Endothelial cell of umbilical vein (primary cell): ENCODE results near the gene GSTO1. TPM values are rescaled to one million over a fixed set of nuclear protein-coding genes. Genes with fewer than 3 reads are reported as not detected.

Source experiments
- BruUV-seq: library from RNA; stranded (reverse); fragments of 400-500 nt; replicated peaks from 2 replicates; lab custom pipeline; 2021; lab: Mats Ljungman, UMichigan
- CTCF ChIA-PET: fragments of 300-600, 350-600 bp; sonication (Branson Sonifier 250); formaldehyde crosslinking; loops from one replicate; lab custom pipeline; 2021; ENCODE audit warnings: antibody characterized with exemption, inconsistent platforms; lab: Charles Lee
- POLR2A ChIA-PET: fragments of 300-600, 350-600 bp; sonication (Branson Sonifier 250); formaldehyde crosslinking; loops from one replicate; lab custom pipeline; 2021; ENCODE audit warnings: antibody characterized with exemption, inconsistent platforms; lab: Charles Lee
- DNase-seq: peaks from one replicate; pipeline ENCODE4 v3.0.0-alpha.2; 2011; ENCODE audit warnings: low read depth, low spot score
- FAIRE-seq: peaks from 2 replicates; lab custom pipeline; 2011; peaks lifted over from hg19 to GRCh38; lab: Jason Lieb, UNC
- H2AFZ ChIP-seq: 2 replicates; pipeline ENCODE4 v1.6.0; 2012; ENCODE audit warnings: low read depth, low read length, control low read depth, inconsistent platforms
- H3K27ac ChIP-seq: 2 replicates; pipeline ENCODE4 v1.5.1; 2011; ENCODE audit warnings: low read depth, mild to moderate bottlenecking, control low read depth, low read length, moderate library complexity; ENCODE audit not compliant: insufficient read depth
- H3K27me3 ChIP-seq, 2 experiments: 2 replicates each; pipeline versions ENCODE4 v1.6.0 to v1.6.1; 2011; ENCODE audit warnings: low read length in 2 of 2, mixed read lengths in 1 of 2; ENCODE audit not compliant: control insufficient read depth in 2 of 2, insufficient read depth in 2 of 2
- H3K36me3 ChIP-seq, 2 experiments: 2 replicates in 1 of 2; 3 replicates in 1 of 2; pipeline ENCODE4 v1.5.1; 2011; ENCODE audit warnings: low read length in 2 of 2, mild to moderate bottlenecking in 1 of 2, moderate library complexity in 1 of 2; ENCODE audit not compliant: control insufficient read depth in 2 of 2, insufficient read depth in 2 of 2; ENCODE audit errors: extremely low read depth in 1 of 2
- H3K4me1 ChIP-seq: 3 replicates; pipeline ENCODE4 v1.5.1; 2011; ENCODE audit warnings: mild to moderate bottlenecking, low read length; ENCODE audit not compliant: control insufficient read depth, insufficient read depth; ENCODE audit errors: extremely low read depth
- H3K4me2 ChIP-seq: 2 replicates; pipeline ENCODE4 v1.6.1; 2011; ENCODE audit warnings: low read length, control low read depth, mixed read lengths; ENCODE audit not compliant: insufficient read depth
- H3K4me3 ChIP-seq, 3 experiments: fragments of 200-600 bp in 1 of 3; sonication (generic), shearing (Covaris generic) in 1 of 3; replicated peaks in 1 of 3; 2 replicates each; pipeline ENCODE4 v1.5.1; 2011 to 2016; ENCODE audit warnings: control low read depth in 3 of 3, low read length in 3 of 3, mild to moderate bottlenecking in 2 of 3, inconsistent platforms in 1 of 3, low read depth in 1 of 3, moderate library complexity in 1 of 3; ENCODE audit not compliant: insufficient read depth in 1 of 3
- H3K79me2 ChIP-seq: 2 replicates; pipeline ENCODE4 v1.6.0; 2012; ENCODE audit warnings: low read length, inconsistent platforms; ENCODE audit not compliant: control insufficient read depth, insufficient read depth
- H3K9ac ChIP-seq: replicated peaks from 2 replicates; pipeline ENCODE3; 2011; ENCODE audit warnings: low read length, control low read depth; ENCODE audit not compliant: insufficient read depth; ENCODE audit errors: extremely low read depth
- H3K9me1 ChIP-seq: replicated peaks from 3 replicates; pipeline ENCODE4 v1.6.0; 2011; ENCODE audit warnings: mild to moderate bottlenecking, low read length; ENCODE audit not compliant: control insufficient read depth, insufficient read depth; ENCODE audit errors: extremely low read depth
- H3K9me3 ChIP-seq: replicated peaks from 2 replicates; pipeline ENCODE4 v1.5.1; 2012; ENCODE audit warnings: low read length, inconsistent platforms; ENCODE audit not compliant: control insufficient read depth, insufficient read depth
- H4K20me1 ChIP-seq: replicated peaks from 2 replicates; pipeline ENCODE3; 2011; ENCODE audit warnings: mild to moderate bottlenecking, low read length; ENCODE audit not compliant: control insufficient read depth, insufficient read depth; ENCODE audit errors: extremely low read depth
- CTCF ChIP-seq, 2 donors: IDR thresholded peaks; 1 replicate in 1 of 2; 2 replicates in 1 of 2; pipeline ENCODE4 v1.5.1; 2011; ENCODE audit warnings: low read length in 2 of 2, mild to moderate bottlenecking in 2 of 2, moderate library complexity in 2 of 2, control low read depth in 1 of 2, inconsistent platforms in 1 of 2, low read depth in 1 of 2; ENCODE audit not compliant: insufficient read depth in 1 of 2; ENCODE audit errors: extremely low read depth in 1 of 2
- EZH2 ChIP-seq: IDR thresholded peaks from 2 replicates; pipeline ENCODE4 v1.6.1; 2012; ENCODE audit warnings: borderline replicate concordance, low read depth, mild to moderate bottlenecking, moderate library complexity, low read length, inconsistent platforms; ENCODE audit not compliant: severe bottlenecking
- FOS ChIP-seq: IDR thresholded peaks from 2 replicates; pipeline ENCODE4 v1.6.1; 2011; ENCODE audit warnings: mild to moderate bottlenecking, low read length, moderate library complexity, borderline replicate concordance; ENCODE audit not compliant: insufficient read depth
- GATA2 ChIP-seq: IDR thresholded peaks from 2 replicates; pipeline ENCODE4 v1.7.0; 2011; ENCODE audit warnings: low read depth, mild to moderate bottlenecking, moderate library complexity, mixed read lengths, low read length; ENCODE audit not compliant: insufficient read length, insufficient read depth
- JUN ChIP-seq: IDR thresholded peaks from 2 replicates; pipeline ENCODE4 v1.6.1; 2011; ENCODE audit warnings: borderline replicate concordance, low read depth; ENCODE audit not compliant: insufficient read length, insufficient read depth
- MAX ChIP-seq: IDR thresholded peaks from 2 replicates; pipeline ENCODE4 v1.6.1; 2011; ENCODE audit not compliant: insufficient read depth, insufficient read length
- MYC ChIP-seq: IDR thresholded peaks from one replicate; pipeline ENCODE4 v1.6.1; 2011; ENCODE audit warnings: mild to moderate bottlenecking, low read depth, low read length
- POLR2A ChIP-seq: IDR thresholded peaks from 2 replicates; pipeline ENCODE4 v1.6.1; 2012; ENCODE audit warnings: low read depth, mild to moderate bottlenecking, control low read depth, low read length
- POLR2AphosphoS5 ChIP-seq: IDR thresholded peaks from 2 replicates; pipeline ENCODE4 v1.6.1; 2012; ENCODE audit warnings: low read depth, mild to moderate bottlenecking, control low read depth, low read length, moderate library complexity; ENCODE audit not compliant: insufficient read depth
- dilution Hi-C: fragments of 300-500 bp; cut with MboI; formaldehyde crosslinking; loops from one replicate; pipeline ENCODE4 v1.15.0; 2019; ENCODE audit warnings: low sequenced_read_pairs; ENCODE audit not compliant: extremely low pct_ligation_motif_present
- intact Hi-C: fragments of 100-400 bp; cut with micrococcal nuclease; formaldehyde crosslinking; loops from one replicate; pipeline ENCODE4 v1.10.0; 2022
- polyA plus RNA-seq, 4 experiments: library from polyadenylated mRNA; depleted of rRNA in 3 of 4; stranded (reverse) in 3 of 4; unstranded in 1 of 4; fragments of >200 nt; gene quantifications; 2 replicates each; pipeline versions ENCODE4 v1.2.1 to v1.2.3, GENCODE V29; 2011 to 2012; ENCODE audit warnings: missing spikeins in 1 of 4
- total RNA-seq: library from RNA; stranded (reverse); gene quantifications from 2 replicates; pipeline ENCODE4 v1.2.3, GENCODE V29; 2021

Gene GSTO1
- total and polyA plus RNA-seq, 2 donors (not counting 3 experiments of a cell fraction or from before 2014, with no cell fraction given), result 124 to 211 TPM

- no TSS peak for BruUV-seq
- intact Hi-C loops (no loop called here), dilution Hi-C loops (no loop called here)
- Histone ChIP-seq H4K20me1 (no peaks in the 10 kb centered on the region), H3K4me1 (no peaks in the 10 kb centered on the region), H3K4me2 (no peak overlapping the region), H3K9me3 (no peaks in the 10 kb centered on the region), H3K9ac (no peak overlapping the region), H3K27me3 (peaks cover 6 to 12% of the 10 kb centered on the region in 2 experiments), H2AFZ (no peak overlapping the region), H3K79me2 (no peaks in the 10 kb centered on the region), H3K27ac (no peak overlapping the region), H3K36me3 (no peaks in the 10 kb centered on the region), H3K4me3 (no peak overlapping the region), H3K9me1 (no peaks in the 10 kb centered on the region)
- no peak for TF ChIP-seq GATA2
- no peak for TF ChIP-seq FOS
- no peak for TF ChIP-seq MYC
- TF ChIP-seq MAX, result no peak
- no peak for TF ChIP-seq POLR2AphosphoS5
- TF ChIP-seq JUN, result no peak
- TF ChIP-seq EZH2, result no peak
- TF ChIP-seq CTCF (IDR thresholded peaks at IDR 0.05; ENCODE audit: extremely low read depth in 1 of 2, insufficient read depth in 1 of 2, low read depth in 1 of 2, low read length in 2 of 2), result no peak
- no peak for TF ChIP-seq POLR2A
- ChIA-PET POLR2A (no interaction called here), CTCF (interaction anchor here (1.2 kb wide), 1 partner anchor 36 kb away, joined by 3 read pairs; the partner anchor contains the start of gene GSTO1)
- FAIRE-seq (no peak), DNase-seq (no peak)
Measured at GRCh38 chr10:104218751-104219150, 35.9 kb upstream of the GSTO1 start.
